ENCODE results near the gene WFDC1.

- TF ChIP-seq CTCF (conservative IDR thresholded peaks at IDR 0.05; ENCODE audit: low read length) (no peak), EZH2phosphoT487 (IDR thresholded peaks at IDR 0.05; ENCODE audit: borderline replicate concordance) (no peak)
These were observed 67.8 kb downstream of the WFDC1 start for GRCh38 chr16:84362471-84362941.
